ENCODE measurements around the gene TBC1D25.

The TBC1D25 gene

DNA sequence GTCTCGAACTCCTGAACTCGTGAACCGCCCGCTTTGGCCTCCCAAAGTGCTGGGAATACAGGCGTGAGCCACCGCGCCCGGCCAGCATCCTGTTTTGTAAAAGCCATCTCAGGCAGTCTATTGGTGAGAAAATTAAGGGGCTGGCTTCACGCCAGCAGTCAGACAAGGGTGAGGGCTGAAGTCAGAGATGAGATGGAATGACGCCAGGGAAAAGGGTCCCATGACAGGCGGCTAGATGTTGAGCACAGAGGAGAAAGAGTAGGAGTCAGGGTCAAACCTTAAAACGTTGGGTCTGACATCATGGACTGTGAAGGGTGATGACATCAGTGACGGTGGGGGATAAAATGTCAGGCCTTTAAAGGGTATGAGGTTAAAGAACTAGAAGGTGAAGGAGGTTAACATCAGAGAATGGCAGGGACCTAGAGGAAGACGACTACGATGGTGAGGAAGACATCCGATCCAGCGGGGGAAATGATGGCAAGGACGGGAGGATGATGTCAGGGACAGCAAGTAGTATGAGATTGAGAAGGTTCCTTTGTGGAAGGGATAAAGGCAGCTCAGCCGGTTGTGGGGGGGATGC lies 34.3 kb downstream of the TBC1D25 start:
- DNase-seq, result peak; percentile 3 to 7

GRCh38 chrX:48574270-48575266 lies 35.1 kb downstream of the TBC1D25 start, which contains the start of gene RBM3:
RBM3 (plus strand) TSS chrX:48574484; CDS start chrX:48575181, 697 bp downstream.
- peak; percentile 87 to 88 for DNase-seq

GRCh38 chrX:48575642-48576041 lies 36.1 kb downstream of the TBC1D25 start:
- no peak for DNase-seq

GRCh38 chrX:48576108-48576507 lies 36.6 kb downstream of the TBC1D25 start:
- DNase-seq, result no peak

- DNase-seq, result no peak
Measured at GRCh38 chrX:48578661-48579128, 39.2 kb downstream of the TBC1D25 start.

GRCh38 chrX:48579259-48579658 lies 39.7 kb downstream of the TBC1D25 start:
- no peak for DNase-seq

DNA sequence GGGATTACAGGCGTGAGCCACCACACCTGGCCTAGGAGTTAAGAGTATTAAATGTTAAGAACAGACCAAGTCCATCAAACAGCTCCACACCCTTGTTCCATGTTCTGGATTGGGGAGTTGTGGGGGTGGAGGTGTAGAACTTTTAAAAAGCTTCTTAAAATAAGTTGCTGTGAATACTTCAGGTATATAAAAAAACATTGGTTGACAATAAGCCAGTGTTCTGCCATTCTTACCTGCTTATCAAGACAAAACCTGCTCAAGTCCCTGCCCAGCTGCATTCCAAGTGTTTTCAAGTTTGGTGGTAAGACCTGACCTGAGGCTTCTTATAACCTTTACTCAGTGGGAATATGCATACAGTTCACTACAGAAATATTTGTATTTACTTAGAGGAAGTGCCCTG lies 41.1 kb downstream of the TBC1D25 start:
- DNase-seq, result no peak

DNA sequence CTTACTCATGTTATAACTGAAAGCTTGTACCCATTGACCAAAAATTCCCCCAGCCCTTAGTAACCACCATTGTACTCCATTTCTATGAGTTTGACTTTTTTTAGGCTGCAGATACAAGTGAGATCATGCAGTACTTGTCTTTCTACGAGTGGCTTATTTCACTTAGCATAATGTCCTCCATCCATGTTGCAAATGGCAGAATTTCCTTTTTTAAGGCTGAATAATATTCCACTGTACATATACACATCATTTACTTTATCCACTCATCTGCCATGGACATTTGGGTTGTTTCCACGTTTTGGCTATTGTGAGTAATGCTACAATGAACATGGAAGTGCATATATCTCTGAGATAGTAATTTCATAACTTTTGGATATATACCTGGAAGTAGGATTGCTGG lies 45.2 kb downstream of the TBC1D25 start:
- no peak for DNase-seq

DNA sequence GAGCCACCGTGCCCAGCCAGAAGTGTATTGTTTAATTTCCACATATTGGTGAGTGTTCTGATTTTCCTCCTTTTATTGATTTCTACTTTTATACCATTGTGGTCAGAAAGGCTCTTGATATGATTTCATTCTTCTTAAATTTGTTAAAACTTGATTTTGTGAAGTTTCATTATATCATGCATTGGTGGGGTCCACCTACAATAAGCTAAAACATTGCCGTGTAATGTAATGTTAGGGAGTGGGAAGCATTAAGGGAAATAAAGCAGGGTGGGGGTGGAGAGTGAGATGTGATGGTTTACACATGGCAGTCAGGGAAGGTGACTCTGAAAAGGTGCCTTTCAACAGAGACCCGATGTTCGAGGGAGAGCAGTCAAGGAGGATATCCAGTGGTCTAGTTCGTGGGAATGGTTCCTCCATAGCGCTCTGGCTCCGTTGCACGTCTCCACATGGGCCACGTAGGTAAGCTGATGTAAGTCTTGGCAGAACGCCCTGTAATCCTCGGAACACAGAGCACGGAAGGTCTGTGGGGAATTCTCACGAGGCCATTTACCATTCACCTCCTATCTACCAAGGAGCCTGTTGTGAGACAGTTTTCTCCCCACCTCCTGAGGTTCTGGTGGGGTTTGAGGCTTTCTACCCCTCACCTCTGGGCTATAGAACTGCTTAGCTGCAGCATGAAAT lies 50.1 kb downstream of the TBC1D25 start:
- no peak for DNase-seq

DNA sequence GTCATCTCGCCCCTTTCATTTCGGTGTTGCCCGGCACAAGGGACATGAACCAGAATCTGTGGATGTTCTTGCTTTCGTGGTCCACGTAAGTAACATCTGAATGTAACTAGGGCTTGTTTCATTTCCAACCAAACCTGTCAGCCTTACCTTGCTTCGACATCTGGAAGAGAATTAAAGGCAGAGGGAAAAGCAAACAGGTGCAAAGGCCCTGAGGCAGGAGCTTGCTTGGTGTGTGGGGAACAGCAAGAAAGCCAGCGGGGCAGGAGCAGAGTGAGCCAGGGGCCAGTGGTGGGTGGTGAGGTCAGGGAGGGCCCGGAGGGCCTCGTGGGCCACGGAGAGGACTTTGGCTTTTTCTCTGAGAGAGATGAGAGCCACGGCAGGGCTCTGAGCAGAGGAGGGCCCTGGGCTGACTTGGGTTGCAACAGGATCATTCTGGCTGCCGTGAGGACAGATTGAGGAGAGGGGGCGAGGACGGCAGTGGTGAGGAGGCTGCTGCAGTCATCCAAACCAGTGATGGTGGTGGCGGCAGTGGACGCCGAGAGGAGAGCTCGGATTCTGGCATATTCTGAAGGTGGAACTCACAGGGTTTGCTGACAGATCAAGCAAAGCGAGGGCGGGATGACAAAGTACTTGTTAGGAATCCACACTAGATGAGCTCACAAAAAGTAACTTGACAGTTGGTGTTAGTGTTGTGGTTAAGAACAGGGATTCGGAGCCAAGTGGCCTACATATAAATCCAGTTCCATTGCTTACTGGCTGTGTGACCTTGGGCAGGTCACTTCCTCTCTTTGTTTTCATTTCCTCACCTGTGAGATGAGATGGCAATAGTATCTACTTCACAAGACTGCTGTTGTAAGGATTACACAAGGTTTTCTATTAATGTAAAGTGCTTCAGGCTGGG lies 50.9 kb downstream of the TBC1D25 start:
- no peak for DNase-seq

GRCh38 chrX:48591255-48591791 lies 51.8 kb downstream of the TBC1D25 start:
- DNase-seq, result no peak

DNA sequence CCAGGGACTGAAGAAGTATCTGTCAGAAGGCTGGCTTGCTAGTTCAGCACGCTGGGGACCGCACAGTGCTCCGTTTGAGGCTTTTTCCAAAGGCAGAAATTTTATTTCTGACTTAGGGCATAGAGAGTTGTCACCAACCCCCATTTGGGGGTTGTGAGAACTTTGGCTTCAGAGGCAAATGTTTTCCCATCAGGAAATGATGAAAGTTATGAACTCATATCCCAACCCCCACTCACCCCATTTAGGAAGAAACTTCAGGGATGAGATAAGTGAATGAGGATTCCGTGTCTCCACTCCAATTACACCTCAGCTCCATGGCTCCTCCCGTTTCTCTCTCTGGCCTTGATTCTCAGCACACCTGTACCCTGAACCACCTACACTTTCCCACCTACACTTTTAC lies 53.5 kb downstream of the TBC1D25 start:
- no peak for DNase-seq

DNA sequence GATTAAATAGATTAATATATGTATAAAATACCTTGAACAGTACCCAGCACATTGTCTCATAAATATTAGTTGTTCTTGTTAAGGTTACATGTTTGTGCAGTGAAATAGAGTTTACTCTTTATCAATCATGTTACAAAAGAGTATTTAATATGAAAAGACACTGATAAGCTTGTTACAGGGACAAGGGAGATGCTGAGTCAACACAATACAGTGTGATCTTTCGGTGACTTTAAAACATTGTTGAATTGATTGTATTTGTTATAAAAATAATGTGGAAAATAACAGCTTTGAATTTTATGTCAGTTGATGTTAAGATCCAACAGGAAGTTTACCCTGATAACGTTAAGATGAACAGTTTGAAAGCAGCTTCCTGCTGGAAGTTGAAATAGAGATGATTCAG lies 56.4 kb downstream of the TBC1D25 start:
- DNase-seq, result no peak

DNA sequence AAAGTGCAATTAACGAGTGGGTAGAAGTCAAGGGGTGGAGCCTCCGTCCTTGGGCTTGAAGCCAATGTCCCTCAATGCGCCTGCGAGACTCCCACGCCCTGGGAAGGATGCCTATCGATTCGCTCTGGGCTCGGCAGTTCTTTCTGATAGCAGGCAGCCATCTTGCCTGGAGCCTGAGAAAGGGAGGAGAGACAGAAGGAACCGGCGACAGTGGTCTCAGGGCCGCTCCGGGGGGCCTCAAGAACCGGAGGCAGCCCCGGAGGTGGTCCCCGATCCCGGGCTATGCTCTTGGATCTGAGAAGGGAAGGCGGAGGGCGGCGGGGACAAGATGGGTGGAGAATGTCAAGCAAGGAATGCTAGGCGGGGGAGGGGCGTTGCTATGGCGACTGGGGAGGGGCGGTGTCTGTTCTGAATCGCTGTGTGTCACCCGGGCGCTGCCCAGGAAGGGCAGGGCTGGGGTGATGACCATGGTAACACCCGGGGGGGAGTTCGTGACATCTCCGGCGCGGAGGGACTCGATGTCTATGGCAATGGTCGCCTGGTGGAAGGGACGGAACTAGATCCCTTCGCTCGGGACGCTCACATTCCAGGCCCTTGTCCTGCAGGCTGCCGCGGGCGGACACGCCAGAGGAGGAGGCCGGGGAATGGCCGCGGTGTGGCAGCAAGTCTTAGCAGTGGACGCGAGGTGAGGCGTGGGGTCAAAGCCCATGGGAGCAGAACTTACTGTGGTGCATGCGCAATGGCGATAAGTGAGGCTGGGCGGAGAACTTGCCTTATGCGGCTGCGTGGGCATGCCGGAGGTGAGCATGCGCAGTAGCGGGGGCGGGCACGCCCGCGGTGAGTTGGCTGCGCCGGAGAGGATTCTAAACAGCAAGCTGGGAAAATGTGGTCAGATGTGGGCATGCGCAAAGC lies 58.1 kb downstream of the TBC1D25 start, which contains the start of gene WDR13:
TSS of gene WDR13 (plus strand) at position 140 of the 912 bp plus-strand sequence. CDS start at position 645, 505 bp downstream.
- peak; percentile 86 to 87 for DNase-seq

- DNase-seq, result no peak
Measured at GRCh38 chrX:48598614-48599013, 59.1 kb downstream of the TBC1D25 start.

GRCh38 chrX:48599341-48599740 lies 59.8 kb downstream of the TBC1D25 start:
- no peak for DNase-seq

- no peak for DNase-seq
Measured at GRCh38 chrX:48600226-48600625, 60.7 kb downstream of the TBC1D25 start.

- DNase-seq, result no peak
Measured at GRCh38 chrX:48601741-48602394, 62.4 kb downstream of the TBC1D25 start.

GRCh38 chrX:48604701-48605100 lies 65.2 kb downstream of the TBC1D25 start:
- no peak for DNase-seq

DNA sequence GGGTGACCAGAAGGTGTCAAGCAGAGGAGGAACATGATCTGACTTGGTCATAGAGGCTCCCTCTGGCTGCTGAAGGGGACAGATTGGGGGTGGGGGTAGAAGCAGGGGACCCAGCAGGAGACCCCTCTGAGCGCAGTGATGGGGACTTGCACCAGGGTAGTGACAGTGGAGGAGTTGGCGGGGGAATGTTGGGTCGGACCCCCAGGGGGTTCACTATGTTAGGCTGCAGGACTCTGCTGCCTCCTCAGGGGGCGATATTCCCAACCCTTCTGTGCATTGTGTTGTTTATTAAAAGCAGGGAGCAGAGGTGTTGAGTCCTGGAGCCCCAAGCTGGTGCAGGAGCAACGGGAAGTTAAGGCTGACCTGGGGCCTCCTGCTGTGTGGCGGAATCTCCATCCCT lies 66.6 kb downstream of the TBC1D25 start:
- DNase-seq, result no peak
